Embryonic facial prominence (tissue), 1 donor: Measurements from ENCODE around the gene CNKSR3.
A peak's percentile ranks its signal among the peaks of the same experiment; 100 is the strongest.
"Not testable (repeated sequence)": the region's sequence is repeated elsewhere in the genome, so short reads cannot be mapped to it uniquely, and the experiment has no call there.

Experiments used
- DNase-seq: peaks from one replicate; pipeline ENCODE4 v3.0.0-alpha.2; 2016; ENCODE audit errors: extremely low spot score

CNKSR3 gene

DNA sequence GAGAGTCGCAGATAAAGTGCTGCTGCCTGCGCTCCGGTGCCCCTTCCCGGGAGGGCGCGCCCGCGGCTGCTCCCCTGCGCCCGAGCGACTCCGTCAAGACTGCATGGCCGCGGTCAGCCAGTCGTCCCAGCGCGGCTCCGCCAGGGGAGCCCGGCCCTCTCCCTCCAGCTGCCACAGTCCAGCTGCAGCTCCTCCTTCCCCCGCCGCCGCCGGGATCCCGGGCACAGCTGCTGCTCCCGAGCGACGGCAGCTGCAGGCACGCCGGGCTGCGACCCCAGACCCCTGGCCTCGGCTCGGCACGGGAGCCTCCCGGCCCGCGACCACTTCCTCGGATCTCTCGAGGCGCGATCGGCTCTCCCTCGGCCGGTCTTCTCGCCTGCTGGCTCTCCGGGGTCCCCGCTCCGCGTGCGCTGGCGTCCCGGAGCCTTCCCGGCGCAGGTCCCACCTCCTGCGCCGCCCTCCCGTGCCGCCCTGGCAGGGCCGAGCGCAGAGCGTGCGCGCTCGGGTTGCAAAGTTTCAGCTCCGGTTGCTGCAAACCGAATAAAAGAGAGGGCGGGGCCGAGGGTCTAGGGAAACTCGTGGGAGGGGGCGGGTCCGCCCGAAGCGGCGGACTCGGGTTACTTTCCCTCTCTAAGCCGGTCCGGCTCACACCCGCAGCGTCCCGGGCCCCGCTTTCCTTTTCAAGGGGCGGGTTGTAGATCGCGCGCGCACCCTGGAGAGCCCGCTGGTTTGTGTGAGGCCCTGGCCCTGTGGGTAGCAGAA is at the start of gene CNKSR3:
CNKSR3 (minus strand) TSS at position 542 of the 762 bp plus-strand sequence. CDS start 571 bp downstream, outside the sequence.
- DNase-seq = peak; percentile 87

DNA sequence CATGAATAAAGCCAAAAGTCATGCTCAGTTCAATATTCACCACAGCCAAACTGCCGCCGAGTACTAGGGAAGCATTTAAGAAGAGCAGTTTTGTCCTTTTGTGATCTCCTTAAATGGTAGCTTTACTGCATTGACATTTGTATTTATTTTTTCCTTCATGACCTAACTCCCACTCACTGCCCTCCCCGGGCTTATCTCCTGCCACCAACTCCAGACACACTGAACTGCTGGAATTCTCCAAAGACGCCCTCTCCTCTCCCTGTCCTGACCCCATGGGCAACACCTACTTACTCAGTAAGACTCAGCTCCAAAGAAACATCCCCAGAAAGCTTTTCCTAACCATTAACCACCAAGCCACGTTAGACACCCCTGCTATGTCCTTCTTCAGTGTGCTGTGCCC is 48.5 kb upstream of the CNKSR3 start:
- DNase-seq = no peak

DNA sequence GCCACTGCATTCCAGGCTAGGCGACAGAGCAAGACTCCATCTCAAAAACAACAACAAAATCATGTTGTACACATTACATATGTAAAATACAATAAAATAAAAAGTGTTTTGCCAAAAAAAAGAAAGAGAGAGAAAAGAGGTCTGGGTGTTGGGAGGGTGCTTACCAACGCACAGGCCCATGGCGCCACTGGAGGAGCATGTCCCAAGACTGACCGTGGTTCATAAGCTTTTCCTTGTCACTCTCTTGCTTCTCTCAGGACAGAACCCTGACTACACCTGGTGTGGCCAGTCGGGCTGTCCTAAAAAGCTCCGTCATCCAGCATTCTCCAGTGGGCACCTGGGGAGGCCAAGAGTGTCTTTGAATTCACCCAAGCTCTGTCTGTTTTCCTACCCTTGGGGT is 48.0 kb upstream of the CNKSR3 start:
- DNase-seq = no peak

DNA sequence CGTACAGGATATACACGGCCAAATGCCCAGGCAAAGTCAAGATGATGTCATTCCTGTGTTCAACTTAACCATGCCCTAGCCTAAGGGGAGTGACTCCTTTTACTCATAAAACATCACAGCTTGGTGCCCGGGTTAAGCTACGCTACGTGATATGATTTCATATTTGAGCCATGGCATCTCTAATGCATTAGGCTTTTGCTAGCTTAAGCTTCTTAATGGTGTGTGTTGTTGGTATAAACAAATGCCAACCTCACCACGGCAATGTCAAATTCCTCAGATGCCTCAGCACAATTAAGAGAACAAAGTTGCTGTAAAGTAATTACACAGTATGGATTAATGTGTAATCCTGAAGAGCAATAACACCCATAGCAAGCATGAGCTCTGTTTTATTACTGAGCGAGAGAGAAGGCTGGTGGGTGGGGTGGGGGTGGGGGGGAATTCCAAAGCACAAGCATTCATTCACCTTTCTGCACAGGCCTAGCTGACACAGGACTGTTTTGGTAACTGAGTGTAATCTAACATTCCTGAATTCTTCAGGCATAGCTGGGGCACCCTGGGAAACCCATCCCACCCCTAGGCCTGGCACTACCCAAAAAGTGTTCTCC is 44.7 kb upstream of the CNKSR3 start:
- DNase-seq = no peak

DNA sequence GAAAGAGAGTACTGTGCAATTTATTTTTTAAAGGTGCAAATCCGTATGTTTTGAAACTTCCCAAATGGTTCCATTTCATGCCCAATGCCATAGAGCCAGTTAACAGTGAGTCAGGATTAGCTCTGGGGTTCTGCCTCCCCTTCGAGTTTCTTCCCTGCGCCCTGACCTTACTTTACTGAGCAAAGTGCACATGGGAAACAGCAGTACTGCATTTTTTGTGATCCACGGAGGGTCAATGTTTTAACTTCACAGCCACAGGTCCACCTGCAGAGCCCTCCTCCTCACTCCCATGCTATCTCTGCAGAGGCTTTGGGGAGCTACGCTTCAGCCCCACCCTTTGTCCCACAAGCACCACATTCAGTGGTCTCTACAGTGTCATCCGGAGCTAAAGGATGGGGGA is 44.0 kb upstream of the CNKSR3 start:
- DNase-seq = no peak

DNA sequence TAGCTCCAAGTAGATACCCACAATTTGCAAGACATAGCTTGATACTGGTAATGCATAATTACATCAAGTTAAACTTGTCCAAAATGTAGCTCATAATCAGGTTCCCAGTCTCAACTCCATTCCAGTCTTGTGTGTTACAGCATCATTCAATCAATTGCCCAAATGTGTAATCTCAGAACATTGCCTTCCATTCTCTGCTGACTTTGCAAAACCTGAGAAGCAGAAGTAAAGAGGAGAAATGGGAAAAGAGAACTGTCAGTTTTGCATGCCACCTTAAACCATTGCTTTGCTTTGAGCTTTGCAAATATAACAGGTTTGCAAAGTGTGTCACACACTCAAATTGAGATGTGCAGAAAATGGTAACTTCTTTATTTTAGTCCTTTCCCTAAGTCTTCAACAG is 40.3 kb upstream of the CNKSR3 start:
- DNase-seq = no peak

DNA sequence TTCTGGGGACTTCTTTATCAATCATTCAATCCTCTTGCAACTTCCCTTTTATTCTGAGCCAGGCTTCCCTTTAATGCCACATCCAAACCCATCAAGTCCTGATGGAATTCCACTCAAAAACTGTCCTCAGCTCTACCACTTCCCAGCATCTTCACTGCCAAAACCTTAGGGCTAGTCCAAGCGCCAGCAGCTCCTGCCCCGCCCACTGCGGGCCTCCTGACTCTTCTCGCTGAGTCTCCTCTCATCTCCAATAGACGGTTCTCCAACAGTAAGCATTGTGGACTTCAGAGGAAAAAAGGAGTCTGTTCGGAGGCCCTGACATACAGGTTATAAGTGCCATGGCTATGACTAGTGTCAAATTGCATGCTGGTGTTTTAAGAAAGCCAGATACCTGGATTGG is 38.7 kb upstream of the CNKSR3 start:
- DNase-seq = no peak

DNA sequence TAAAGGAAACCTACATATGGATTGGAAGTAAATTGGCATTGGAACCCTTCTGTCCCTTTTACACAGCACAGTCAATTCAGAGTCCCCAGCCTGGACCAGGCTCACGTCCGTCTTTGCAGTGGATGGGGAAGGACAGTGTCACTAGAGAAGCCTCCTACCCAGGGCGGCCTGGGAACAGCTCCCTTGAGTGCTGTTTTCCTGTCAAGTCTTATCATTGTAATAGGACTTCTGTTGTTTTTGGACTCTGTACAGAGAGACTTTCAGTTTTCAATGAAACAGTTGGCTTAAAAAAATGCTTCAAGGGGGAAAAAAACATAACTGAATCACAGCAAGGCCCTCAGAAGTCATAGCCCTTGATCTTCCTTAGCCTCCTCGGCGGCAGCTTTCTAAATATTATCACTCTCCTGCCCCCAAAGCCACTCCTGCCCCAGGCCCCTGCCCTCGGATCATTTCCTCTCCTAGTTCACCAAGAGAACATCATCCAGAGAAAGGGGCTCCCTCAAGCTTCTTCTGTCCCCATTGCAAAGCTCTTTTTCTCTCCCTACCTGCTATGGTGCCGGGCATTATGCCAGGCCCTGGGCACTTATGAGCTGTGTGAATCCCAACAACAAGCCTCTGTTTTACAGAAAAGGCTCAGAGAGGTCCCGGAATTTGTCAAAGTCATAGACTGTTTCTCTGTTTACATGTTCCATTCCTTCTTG is 37.8 kb upstream of the CNKSR3 start:
- DNase-seq = no peak

DNA sequence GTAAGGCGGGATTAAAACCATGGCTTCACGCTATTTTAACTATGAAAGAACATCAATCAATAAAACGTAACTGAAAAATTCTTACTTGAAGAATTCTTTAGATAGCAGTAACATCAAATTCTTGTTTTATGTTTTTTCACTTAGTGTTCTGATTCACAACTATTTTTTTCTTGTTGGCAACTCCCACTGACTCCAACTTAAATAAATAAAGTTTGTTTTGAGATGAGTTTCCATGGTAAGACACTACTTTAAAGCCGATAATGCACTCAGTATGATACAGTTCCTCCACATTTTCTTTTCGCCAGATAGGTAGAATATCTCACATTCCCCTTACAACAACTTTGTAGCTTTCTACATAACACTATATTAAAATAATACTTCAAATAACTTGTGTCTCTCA is 33.1 kb upstream of the CNKSR3 start:
- DNase-seq = peak; percentile 13

DNA sequence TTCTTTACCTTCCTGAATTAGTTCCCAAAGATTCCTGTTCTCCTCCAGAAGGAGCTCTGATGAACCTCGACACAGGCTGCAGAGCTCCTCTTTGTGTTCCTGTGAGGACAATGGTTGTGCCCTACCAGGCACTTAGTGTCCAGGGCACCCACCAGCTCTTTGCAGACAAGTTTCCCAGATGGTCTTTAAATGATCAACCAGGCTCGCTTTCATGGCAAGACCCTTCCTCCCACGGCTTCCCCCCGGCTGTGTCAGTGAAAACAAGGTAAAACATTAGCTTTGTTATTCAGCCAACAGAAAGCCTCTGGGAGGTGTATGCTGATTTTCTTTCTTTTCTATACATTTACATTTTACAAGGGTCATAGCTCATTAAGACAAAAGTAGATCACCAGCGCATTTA is 32.3 kb upstream of the CNKSR3 start:
- no peak for DNase-seq

DNA sequence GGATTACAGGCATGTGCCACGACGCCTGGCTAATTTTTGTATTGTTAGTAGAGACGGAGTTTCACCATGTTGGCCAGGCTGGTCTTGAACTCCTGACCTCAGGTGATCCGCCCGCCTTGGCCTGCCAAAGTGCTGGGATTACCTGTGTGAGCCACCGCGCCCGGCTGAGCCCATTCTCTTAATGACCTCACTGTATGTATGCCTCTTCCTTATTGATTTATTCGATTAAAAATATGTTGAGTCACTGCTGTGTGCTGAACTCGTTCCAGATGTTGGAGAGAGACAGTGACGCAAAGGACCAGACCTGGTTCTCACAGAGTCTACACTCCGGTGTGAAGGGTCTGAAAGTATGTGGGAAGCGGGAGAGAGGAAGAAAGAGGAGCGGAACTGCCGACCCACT is 31.4 kb upstream of the CNKSR3 start:
- DNase-seq = not testable (repeated sequence)

DNA sequence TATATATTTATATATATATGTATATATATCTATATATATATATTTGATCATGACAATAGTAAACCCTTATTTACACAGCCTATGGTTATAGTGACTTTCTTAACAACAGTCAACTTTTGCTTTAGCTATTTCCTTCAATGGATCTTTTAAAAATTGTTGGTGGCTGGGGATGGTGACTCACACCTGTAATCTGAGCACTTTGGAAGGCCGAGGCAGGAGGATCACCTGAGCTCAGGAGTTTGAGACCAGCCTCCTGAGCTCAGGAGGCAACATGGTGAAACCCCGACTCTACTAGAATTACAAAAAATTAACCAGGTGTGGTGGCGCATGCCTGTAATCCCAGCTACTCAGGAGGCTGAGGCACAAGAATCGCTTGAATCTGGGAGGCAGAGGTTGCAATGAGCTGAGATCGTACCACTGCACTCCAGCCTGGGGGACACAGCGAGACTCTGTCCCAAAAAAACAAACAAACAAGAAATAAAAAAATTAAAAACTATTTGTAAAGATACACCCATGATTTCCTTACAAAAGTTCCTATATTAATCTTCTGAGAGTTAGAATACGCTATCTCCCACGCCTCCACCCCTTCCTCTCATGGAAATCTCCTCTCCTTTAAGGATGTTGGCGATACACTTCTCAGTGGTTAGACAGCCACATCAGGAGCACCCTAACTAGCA is 29.2 kb upstream of the CNKSR3 start:
- DNase-seq = no peak

DNA sequence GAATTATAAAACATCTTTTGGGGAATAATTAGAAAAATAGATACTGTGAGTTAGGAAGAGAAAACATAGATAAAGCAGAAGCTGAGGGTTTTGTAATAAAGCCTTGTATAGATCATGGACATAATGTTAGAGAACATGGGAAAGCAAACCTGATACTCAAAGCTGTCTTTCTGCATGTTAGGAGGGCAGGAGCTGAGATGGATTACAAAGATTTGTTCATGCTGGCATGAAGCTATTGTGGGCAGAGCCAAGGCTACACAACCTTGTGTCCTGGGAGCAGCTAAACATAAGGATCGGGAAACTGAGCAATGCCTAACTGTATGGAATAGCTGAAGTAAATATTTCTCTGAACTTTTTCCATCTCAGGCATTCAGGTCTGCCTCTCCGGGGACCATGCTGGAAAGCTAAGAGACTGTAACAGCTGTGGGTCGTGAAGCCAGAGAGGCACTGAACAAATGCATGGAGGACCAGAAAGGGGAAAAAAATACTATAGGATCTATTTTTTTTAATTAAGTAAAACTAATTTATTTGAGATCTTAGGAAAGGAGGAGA is 28.2 kb upstream of the CNKSR3 start:
- DNase-seq = no peak

DNA sequence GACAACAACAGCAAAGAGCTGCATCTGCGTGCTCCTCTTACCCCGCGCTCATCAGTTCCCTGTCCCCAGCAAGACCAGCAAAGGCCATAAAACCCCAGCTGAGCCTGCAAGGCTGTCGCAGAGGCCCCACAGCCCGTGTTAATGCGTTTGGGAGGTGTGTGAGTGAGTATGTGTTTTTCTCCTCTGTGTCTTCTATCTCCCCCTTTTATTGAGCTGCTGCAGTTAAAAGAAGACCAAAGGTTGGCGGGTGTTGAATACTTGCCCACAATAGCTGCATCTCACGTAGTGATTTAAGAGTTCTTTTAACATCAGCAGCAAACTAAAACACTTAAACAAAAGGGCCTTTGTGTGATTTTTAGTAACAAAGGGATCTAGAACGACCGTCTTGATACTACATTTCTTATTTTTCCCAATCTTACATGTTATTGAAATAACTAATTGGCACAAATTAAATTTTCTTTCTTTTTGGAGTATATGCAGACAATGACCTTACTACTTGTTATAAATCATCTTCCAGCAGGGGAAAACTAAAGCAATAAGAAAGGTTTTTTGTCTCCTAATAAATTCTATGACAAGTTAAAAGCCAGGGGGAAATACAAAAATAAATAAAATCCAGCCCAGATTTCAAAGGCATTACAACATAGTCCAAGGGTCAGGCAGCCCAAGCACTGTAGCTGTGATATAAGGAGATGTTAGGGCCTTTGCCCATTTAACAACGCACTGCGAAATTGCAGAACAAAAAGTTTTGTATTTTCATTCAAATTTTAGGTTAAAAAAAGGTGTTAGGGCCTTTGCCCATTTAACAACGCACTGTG is 27.2 kb upstream of the CNKSR3 start:
- no peak for DNase-seq

DNA sequence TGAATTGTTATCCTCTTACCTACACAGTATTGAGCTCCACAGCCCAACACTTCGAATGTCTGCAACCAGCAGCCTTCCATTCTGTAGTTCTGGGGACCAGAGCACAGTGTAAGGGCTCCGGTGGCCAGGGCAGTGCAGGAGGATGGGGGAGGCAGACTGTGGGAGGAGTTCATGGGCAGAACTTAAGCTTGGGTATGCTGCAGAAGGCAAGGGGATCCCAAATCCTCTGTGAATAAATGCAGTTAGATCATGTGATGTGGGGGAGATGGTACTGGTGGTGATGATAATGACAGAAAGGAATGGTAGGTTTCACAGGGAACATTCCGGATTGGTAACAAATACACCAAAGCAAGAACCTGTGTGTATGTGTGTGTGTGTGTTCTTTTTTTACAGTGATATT is 26.5 kb upstream of the CNKSR3 start:
- no peak for DNase-seq

DNA sequence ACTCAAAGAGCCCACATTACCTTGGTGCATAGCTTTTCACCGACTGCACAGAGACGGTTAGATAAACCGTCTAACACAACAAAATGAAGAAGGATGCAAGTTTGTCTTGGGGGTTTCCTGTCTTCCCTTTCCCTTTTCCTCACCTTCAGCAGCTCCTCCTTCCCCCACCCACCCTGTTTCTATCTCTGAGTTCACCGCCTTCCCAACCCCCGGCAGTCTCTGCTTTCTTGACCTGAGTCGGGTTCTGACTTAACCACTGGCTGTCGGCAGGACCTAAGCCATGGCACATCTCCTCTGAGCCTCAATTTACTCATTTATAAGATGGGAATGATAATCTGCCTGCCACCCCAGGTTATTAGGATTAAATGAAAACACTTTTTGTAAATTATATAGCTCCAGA is 25.8 kb upstream of the CNKSR3 start:
- no peak for DNase-seq

DNA sequence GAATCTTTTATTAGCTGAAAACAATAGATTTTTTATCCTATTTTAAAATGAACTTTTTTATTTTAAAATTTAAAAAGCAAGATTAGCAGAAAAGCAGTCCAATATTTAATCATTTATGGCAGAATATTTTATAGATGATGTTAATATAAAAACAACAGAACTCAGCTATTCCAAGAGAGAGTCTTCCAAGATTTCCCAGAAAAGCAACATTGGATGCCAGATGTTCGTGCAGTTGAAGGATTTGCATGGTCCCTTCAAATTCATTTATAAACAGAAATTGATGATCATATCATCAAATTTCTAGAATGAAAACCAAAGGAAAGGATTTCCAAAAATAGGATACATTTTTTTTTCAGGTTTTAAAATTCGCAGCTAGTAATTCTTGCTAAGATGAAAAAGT is 25.4 kb upstream of the CNKSR3 start:
- DNase-seq = no peak

DNA sequence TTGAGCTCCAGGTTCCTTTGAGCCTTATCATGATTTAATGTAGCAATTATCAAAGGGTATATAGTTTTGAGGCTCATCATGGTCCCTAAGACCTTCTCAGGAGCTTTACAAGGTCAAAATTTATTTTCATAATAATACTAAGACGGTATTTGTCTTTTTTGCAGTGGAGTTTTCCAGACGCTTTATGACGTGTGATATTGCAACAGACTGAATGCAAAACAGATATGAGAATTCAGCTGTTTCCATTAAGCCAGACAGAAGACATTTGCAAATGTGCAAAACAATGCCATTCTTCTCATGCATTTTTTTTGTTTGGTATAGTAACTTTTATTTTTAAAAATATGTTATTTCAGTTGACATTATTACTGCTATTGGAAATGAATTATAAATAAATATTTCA is 24.7 kb upstream of the CNKSR3 start:
- DNase-seq = no peak

DNA sequence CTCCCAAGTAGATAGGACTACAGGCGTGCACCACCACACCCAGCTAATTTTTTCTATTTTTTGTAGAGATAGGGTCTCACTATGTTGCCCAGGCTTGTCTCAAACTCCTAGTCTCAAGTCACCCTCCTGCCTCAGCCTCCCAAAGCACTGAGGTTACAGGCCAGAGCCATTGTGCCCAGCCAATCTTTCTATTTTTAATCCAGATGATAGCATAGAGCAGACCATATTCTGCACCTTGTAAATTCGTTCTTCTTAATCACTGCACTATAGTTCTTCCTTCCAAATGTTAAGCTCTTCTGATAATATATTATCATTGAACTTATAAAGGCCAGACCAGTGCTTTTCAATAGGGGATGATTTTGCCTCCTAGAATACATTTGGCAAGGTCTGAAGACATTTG is 24.0 kb upstream of the CNKSR3 start:
- DNase-seq = no peak

DNA sequence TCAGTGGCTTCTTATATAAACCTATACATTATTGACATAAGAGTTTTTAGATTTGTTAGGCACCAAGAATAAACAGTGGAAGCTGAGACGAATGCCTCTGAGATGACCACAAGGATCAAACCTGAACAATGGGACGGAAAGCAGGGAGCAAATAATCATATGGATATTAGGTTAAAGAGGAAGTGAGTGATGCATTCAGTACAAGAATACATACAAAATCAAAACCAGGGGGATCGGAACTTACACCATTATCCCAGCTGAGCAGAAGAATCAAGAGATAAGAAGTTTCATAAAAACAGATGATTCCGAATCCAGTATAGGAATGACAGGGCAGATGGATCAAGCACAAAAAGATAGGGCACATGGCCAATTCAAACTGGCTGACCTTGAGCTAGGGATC is 21.9 kb upstream of the CNKSR3 start:
- no peak for DNase-seq

DNA sequence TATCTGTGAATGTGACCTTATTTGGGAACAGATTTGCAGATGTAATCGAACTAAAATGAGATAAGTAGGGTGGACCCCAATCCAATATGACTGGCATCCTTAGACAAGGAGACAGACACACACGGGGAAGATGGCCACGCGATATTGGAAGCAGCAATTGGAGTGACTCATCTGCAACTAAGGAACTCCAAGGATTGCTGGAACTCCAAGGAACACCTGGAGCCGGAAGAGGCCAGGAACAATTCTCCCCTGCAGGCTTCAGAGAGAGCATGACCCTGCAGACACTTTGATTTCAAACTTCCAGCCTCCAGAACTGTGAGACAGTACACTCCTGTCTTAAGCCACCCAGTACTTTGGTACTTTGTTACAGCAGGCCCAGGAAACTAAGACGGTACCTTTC is 19.5 kb upstream of the CNKSR3 start:
- no peak for DNase-seq
